Tibial nerve (tissue), 3 donors: ENCODE results near the gene POLR1G.

Experiments
- POLR2A ChIP-seq, 2 donors: fragments of 450-650 bp; IDR thresholded peaks; one replicate each; pipeline ENCODE4 v1.6.1; 2017; ENCODE audit warnings: antibody characterized with exemption in 2 of 2, mild to moderate bottlenecking in 2 of 2, moderate library complexity in 2 of 2
- TF ChIP-seq, protein P1 (sequence below), 5 experiments: fragments of 200-600 bp in 3 of 5; fragments of 450-650 bp in 2 of 5; sonication (generic) in 3 of 5; IDR thresholded peaks; one replicate each; pipeline ENCODE4 v1.5.1; 2016 to 2019; ENCODE audit warnings: antibody characterized with exemption in 5 of 5, mild to moderate bottlenecking in 3 of 5, moderate library complexity in 2 of 5

DNA sequence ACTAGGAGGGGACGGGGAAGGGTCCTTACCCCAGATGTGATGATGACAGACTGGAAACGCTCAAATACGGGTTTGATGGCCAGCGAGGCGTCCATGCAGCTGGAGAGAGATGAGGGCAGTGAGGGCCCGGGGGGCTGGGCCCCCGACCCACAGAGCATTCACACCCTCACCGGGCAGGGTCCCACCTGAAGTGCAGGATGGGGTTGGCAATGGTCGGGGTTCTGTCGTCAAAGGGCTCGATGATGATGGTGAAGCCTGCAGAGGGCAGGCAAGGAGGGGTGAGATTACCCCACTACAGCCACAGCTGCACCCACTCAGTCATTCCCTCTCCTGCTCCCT is 49.0 kb upstream of the POLR1G start:
- TF ChIP-seq, protein P1, sequence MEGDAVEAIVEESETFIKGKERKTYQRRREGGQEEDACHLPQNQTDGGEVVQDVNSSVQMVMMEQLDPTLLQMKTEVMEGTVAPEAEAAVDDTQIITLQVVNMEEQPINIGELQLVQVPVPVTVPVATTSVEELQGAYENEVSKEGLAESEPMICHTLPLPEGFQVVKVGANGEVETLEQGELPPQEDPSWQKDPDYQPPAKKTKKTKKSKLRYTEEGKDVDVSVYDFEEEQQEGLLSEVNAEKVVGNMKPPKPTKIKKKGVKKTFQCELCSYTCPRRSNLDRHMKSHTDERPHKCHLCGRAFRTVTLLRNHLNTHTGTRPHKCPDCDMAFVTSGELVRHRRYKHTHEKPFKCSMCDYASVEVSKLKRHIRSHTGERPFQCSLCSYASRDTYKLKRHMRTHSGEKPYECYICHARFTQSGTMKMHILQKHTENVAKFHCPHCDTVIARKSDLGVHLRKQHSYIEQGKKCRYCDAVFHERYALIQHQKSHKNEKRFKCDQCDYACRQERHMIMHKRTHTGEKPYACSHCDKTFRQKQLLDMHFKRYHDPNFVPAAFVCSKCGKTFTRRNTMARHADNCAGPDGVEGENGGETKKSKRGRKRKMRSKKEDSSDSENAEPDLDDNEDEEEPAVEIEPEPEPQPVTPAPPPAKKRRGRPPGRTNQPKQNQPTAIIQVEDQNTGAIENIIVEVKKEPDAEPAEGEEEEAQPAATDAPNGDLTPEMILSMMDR (IDR thresholded peaks at IDR 0.05) = no peak
- no peak for TF ChIP-seq POLR2A (IDR thresholded peaks at IDR 0.05)
